IPS-11a (cell line): ENCODE measurements around the gene OR2D2.
"Not testable (repeated sequence)": the region's sequence is repeated elsewhere in the genome, so short reads cannot be mapped to it uniquely, and the experiment has no call there.

Experiments
- H3K4me3 ChIP-seq: one replicate; pipeline ENCODE4 v1.5.1; 2013; ENCODE audit warnings: low read depth, low read length, control low read depth

OR2D2 gene, protein sequence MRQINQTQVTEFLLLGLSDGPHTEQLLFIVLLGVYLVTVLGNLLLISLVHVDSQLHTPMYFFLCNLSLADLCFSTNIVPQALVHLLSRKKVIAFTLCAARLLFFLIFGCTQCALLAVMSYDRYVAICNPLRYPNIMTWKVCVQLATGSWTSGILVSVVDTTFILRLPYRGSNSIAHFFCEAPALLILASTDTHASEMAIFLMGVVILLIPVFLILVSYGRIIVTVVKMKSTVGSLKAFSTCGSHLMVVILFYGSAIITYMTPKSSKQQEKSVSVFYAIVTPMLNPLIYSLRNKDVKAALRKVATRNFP

DNA sequence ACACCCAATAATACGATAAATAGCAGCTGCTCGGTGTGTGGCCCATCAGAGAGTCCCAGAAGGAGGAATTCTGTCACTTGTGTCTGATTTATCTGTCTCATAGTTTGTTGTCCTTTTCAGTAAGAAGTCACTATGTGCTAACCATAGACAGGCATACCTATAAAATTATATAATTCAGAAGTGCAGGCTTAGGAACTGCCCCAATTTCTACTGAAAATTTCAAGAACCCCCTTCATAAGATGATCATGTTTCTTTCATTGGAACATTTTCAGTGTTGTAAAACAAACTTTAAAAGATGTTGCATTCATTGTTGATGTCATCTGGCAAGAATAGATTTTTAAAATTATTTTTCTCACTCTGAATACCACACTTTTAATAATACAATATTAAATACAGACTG, at the start of gene OR2D2:
TSS of gene OR2D2 (minus strand) at position 101 of the 400 bp plus-strand sequence. CDS start at position 101, 0 bp downstream.
- H3K4me3 ChIP-seq, result no peak within 1 kb of the TSS

DNA sequence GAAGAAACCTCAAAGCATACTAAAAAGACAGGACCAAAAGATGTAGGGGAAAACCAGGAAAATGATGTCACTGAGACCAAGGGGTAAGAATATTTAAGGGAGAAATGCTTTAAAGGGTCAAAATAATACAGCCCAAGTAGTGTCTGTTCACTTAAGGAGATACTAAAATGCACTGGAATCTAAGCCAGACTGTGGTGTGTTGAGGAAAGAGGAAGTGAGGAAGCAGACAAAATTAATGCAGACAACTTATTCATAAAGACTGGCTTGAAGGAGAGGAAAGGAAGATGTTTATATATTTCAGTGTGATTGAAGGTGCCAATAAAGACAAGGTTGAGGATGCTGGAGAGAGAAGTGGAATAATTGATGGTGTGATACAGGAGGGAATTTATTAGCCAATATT, 49.7 kb upstream of the OR2D2 start:
- H3K4me3 ChIP-seq, result no peak overlapping the region

DNA sequence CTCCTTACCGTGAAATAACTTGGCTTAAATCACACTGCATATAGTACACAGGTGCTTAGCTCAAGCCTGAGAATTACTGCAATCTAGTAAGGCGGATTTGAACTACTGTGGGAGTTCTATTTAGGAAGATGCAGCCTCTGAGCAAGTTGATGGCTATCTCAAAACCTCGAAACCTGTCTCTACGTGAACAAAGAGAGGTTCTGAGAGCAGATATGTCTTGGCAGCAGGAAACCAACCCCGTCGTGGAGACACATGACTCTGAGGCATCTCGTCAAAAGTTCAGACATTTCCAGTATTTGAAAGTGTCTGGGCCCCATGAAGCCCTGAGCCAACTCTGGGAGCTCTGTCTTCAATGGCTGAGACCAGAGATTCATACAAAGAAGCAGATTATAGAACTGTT, 39.8 kb upstream of the OR2D2 start:
- H3K4me3 ChIP-seq, result no peak overlapping the region

DNA sequence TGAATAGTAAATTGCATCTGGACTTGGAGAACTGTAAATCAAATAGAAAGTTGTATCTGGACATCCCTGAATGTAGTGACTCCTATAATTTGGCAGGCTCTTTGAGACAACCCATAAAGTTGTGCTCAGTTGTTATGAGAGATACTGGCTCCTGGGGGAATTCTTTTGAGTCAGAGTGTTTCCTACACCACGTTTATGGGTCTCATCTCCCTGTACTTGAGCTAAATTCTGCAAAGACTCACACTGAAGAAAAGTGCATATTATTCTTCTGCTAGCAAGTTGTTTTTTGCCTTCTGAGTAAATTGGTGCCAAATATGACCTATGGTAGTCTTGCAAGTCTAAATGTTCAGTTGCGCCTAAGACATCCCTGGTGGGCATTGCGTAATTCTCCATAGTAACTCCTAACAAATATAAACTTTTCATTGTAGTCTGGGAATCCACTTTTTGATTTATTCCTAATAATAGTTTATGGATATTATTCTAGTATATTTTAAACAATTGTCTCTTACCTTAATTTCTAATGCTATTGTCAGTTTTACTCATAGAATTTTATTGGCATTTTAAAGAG, 38.9 kb upstream of the OR2D2 start:
- no peak overlapping the region for H3K4me3 ChIP-seq

DNA sequence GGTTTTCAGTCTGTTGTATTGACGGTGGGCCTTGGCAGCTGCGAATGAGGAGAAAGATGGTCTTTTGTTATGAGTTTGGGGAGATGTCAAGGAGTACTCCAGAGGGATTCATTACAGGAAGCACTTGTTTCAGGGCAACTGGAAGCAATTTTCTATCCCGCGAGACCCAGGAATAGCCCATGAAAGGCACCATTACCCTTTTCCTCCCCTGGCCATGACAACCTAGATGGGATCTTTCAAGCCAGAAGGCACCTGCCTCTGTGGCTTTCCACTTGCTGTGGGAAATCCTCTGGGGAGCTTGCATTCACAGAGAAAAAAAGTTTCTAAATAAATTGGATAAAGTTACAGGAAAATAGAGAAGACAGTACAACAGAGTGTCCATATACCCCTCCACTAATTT, 36.6 kb upstream of the OR2D2 start:
- no peak overlapping the region for H3K4me3 ChIP-seq

DNA sequence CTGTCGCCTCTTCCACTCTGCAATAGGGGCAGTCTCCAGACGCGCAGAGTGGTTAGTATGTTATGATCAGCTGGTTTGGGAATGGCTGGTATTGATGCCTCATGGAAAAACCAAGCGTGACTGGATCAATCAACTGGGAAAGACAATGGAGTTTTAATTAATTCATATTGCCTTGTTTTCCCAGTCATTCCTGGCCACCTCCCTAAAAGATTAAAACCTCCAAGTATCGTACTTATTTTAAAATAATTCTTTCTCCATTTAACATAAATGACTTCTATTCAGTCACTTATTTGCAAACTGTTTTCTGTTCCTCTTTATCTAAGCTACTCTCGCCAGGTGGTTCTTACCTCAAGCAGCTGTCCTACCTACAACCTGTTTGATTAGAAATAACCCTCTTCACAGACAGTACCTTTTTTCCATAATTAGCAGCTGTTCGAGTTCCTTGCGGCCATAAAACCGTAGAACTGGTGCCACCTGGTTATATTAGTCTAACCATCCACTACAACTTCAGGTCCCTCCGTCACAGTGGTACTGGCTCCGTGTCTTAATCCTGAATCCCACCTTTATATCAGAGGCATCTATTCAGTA, 34.8 kb upstream of the OR2D2 start:
- peak overlapping the region; percentile 81 for H3K4me3 ChIP-seq

DNA sequence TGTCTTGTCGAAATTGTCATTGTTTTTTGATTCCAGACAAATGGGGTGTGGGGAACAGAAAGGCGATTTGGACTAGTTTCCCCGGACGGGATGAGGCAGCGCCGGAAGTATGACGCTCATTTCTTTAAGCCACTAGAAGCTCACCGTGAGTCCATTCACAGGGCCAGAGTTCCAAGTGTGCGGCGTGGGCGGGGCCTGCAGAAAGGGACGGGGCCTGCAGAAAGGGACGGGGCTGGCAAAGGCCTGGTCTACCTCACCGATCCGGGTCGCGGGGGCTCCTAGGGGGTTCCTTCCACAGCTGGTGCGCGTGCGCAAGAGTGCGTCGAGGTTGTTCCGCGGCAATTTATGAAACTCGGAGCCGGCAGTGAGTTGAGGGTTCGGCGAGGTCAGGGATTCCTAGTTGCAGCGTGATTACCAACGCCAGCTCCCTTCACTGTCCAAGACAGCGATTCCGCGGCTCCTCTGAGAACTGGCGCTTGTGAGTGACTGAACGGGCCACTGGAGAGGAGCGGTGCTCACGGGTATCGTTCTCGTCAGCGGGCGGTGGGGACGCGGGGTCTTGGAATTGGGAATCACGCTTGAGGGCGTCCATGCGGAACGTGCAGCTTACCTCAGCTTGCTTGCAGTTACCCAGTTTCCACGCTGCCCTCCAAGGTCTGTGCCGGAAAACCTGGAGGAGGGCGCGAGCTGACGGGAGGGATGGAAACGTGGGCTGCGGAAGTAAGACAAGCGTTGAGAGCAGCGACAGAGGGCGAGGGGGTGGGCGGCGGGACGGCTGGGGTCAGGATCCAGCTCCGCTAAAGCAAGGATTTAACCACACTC, 34.1 kb upstream of the OR2D2 start, which contains the start of gene ZNF215:
TSS of gene ZNF215 (plus strand) at position 219 of the 822 bp plus-strand sequence. CDS start 5,847 bp downstream, outside the sequence.
- peak within 1 kb of the TSS; percentile 81 for H3K4me3 ChIP-seq

DNA sequence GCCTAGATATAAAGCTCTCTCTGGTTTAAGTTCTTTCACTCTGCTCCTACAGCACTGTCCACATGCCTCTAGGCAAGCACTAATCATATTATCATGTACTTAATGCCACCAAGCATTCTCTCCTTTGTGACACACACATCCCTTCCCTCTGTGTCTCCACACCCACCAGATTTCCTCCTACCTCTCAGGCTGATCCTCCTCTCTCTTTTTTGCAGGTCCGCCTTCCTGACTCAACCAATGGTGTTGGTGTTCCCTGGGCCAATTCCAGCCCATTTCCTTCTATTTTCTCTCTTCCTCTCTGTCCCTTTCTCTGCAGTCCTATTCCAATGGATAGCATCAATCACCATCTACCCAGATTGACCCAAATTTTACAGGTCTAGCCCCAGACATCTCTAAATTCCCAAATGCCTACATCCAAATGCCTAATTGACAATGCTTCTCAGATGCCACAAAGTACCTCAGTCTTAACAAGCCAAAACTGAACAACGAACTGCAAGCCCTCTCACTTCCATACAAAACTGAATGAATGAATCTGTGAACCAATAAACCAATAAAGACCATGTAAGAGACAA, 33.4 kb upstream of the OR2D2 start:
- peak overlapping the region; percentile 81 for H3K4me3 ChIP-seq

DNA sequence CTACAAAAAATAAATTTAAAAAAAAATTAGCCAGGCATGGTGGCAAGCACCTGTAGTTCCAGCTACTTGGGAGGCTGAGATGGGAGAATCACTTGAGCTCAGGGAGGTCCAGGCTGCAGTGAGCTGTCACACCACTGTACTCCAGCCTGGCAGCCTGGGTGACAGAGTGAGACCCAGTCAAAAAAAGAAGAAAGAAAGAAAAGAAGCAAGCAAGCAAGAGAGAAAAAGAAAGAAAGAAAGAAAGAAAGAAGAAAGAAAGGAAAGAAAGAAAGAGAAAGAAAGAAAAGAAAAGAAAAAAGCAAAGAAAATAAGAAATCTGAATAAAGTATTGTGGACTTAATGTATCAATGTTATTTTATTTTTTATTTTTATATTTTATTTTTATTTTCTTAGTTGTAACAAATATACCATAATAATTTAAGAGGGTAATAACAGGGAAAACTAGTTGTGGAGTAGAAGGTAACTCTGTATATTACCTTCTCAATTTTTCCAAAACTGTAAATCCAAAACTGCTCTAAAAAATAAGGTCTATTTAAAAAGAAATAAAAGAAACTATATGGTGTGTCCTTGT, 32.8 kb upstream of the OR2D2 start:
- no peak overlapping the region for H3K4me3 ChIP-seq

DNA sequence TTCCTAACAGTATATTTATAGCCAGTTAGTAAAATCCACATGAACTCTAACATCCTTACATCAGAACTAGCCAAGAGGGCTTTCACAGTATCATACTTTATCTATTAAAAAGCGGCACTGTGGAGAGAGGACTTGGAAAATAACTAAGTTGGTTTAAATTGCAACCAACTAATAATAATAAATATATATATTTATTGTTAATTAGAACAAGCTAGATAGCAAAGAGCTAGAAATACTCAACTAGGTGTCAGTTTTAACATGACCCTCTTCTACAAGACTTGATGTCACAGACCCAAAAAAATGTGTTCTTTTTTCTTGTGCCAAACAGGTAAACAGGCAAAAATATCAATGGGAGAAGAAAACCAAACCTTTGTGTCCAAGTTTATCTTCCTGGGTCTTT, 28.4 kb upstream of the OR2D2 start, which contains the start of gene OR2D3:
TSS of gene OR2D3 (plus strand) at position 301 of the 400 bp plus-strand sequence. CDS start at position 301, 0 bp downstream.
- H3K4me3 ChIP-seq, result no peak within 1 kb of the TSS

DNA sequence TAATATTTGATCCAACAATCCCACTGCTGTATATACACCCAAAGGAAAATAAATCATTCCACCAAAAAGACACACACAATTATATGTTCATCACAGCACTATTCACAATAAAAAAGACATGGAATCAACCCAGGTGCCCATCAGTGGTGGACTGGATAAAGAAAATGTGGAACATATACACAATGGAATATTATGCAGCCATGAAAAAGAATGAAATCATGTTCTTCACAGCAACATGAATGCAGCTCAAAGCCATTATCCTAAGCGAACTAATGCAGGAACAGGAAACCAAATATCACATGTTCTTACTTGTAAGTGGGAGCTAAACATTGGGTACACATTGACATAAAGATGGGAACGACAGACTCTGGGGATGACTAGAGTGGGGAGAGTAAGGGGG, 27.4 kb upstream of the OR2D2 start:
- no peak overlapping the region for H3K4me3 ChIP-seq

DNA sequence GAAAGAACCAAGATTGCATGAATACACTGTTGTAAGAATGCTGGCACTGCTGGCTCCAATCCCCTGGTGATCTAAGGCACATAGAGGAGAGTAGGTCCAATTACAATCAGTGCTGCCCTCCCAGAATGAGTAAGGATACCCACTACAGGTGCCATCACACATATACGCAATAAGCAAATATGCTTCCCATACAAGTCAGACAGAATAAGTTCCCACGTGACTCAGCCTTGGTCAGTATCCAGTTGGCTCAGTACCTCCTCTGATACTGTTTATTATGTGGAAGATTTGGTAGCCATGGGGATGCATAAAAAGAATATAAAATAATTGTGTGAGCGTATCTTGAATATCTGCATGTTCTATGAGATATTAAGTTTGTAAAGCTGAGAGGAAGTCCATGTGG, 19.6 kb upstream of the OR2D2 start:
- no peak overlapping the region for H3K4me3 ChIP-seq

DNA sequence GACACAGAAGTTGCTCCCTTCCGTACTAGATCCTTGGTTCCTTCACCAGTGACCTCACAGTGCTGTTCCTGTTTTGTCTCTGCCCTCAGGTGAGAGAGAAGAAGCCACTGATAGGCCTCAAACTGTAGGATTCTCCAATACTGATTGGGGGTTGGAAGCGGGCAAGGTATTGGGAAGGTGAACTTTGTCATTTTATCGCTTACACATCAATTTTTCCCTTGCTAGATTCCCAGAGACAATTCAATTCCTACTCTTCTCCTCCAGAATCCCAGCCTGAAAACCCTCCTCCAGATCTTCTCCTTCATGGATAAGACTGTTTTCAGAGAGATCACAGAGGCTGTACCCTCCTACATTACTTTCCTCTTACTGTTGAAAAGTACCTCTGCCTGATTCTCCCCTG, 19.1 kb upstream of the OR2D2 start:
- no peak overlapping the region for H3K4me3 ChIP-seq

DNA sequence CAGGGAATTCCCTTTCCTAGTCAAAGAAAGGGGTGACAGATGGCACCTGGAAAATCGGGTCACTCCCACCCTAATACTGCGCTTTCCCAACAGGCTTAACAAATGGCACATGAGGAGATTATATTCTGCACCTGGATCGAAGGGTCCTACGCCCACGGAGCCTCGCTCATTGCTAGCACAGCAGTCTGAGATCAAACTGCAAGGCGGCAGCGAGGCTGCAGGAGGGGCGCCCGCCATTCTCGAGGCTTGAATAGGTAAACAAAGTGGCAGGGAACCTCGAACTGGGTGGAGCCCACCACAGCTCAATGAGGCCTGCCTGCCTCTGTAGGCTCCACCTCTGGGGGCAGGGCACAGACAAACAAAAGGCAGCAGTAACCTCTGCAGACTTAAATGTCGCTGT, 12.5 kb upstream of the OR2D2 start:
- not testable (repeated sequence) for H3K4me3 ChIP-seq

DNA sequence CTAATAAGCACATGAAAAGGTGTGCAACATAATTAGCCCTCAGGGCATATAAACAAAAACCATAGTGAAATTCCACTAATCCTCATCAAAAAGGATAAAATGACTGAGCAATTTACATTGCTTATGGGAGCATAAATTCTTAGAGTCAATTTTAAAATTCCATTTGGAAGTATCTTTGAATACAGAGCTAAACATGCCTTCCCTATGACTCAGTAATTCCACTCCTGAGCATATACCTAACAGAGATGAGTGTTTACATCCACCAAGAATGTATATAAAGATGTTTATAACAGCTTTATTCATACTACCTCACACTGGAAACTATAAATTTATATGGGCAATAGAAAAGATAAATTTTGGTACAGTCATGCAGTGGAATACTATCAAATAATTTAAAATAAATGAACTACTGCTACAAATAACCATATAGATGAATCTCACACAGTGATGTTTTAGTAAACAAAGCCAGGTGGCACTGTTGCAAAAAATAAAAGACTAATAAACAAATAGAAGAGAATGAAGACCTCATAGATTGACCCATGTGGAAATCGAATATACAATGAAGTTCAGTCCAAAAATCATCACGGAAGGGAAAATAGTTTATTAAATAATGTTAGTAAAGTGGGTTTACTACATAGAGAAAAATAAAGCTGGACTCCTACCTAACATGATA, 8.2 kb upstream of the OR2D2 start:
- no peak overlapping the region for H3K4me3 ChIP-seq

DNA sequence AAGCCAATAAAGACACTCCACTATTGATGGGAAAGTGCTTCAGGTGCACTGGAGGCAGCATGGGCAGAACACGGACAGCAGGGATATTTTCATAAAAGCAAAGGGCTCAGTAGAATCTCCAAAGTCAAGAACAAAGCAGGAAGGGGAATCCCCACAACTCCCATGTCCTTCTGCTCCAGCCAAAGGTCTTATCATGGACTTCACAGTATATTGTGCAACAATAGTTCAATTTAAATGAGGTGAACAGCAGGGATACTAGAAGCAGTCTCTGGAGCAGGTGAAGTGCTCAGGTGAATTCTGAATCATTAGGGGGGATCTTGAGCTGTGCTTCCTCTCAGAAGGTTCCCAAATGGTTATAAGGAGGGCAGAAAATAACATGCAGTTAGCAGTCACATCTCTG, 6.6 kb upstream of the OR2D2 start:
- no peak overlapping the region for H3K4me3 ChIP-seq

DNA sequence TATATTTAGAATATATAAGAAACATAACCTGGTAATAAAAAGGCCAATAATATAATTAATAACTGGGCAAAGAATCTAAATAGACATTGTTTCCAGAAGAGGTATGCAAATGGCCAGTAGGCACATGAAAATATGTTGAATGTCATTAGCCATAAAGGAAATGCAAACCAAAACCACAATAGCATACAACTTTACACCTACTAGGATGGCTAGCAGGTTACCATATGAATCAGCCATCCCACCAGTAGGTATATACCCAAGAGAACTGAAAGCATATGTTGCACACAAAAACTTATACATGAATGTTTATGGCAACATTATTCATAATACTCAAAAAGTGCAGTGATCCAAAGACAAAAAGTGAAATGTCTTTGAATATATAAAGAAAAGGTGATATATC, 2.7 kb upstream of the OR2D2 start:
- no peak overlapping the region for H3K4me3 ChIP-seq

DNA sequence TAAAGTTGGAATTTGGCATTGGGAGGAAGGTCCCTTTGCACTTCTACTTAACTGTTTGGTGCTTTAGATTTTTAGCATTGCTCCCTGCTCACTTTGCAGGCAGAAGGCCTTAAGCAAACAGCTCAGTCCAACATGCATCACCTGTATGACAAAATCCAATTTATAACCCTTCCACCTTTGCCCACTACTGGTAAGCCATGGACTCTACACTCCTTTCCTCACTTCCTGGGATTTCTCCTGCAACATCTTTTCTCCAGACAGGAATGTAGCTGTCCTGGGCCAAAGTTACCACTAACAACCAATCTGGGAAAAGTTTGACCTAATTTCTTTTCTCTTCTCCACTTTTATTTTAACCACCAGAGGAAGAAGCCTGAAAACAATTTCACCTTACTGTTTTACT, 1.8 kb upstream of the OR2D2 start:
- H3K4me3 ChIP-seq, result no peak overlapping the region

DNA sequence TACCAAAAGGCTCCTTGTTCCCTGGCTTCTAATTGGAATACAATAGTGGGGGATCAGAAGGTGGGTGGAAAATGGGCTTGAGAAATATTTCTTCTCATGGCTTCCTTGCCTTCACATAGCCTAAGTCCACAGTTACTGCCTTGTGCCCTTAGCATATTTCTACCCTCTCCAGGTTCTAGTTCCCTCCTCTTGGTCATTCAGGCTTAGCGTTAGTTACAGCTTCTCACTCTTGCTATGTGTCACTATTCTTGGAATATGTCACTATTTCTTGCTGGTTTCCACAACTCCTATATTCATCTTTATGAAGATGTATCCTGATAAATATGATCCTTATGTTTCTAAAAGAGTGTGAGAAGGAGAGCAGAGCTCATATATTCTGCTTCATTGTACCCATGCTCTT, 2.5 kb downstream of the OR2D2 start:
- H3K4me3 ChIP-seq, result no peak overlapping the region

DNA sequence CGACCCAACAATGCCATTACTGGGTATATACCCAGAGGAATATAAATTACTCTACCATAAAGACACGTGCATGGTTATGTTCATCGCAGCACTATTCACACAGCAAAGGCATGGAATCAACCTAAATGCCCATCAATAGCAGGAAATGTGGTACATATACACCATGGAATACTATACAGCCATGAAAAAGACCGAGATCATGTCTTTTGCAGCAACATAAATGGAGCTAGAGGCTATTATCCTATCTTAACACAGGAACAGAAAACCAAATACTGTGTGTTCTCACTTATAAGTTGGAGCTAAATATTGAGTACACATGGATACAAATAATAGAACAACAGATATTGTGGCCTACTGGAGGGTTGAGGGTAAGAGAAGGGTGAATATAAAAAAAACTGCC, 3.5 kb downstream of the OR2D2 start:
- no peak overlapping the region for H3K4me3 ChIP-seq
